Right ventricle myocardium superior (tissue), 1 donor: ENCODE data around the gene SLX4IP. TPM values are rescaled to one million over a fixed set of nuclear protein-coding genes. Genes with fewer than 3 reads are reported as not detected.

Source experiments
- ATAC-seq: fragments of 200-7000 bp; cut with Tn5 transposase; one replicate; pipeline ENCODE4 v1.9.1; 2020; ENCODE audit warnings: mild to moderate bottlenecking; ENCODE audit not compliant: poor library complexity
- DNase-seq: peaks from one replicate; pipeline ENCODE4 v3.0.0-alpha.2; 2020
- intact Hi-C: fragments of 100-400 bp; cut with DNase I; formaldehyde crosslinking; loops from one replicate; pipeline ENCODE4 v1.11.2; 2022
- total RNA-seq: library from RNA; stranded (reverse); fragmentation: NEBNext Ultra II Directional; extraction: Animal tissue kit (Norgen Biotek cat#: 25700); gene quantifications from one replicate; pipeline ENCODE4 v1.2.1, GENCODE V29; 2021
- donor health status: DM: no; HTN: yes; CAD: no; lungs with severe emphysema.

Gene SLX4IP
- total RNA-seq, 1 donor from 2014 or later, result 2.6 TPM

DNA sequence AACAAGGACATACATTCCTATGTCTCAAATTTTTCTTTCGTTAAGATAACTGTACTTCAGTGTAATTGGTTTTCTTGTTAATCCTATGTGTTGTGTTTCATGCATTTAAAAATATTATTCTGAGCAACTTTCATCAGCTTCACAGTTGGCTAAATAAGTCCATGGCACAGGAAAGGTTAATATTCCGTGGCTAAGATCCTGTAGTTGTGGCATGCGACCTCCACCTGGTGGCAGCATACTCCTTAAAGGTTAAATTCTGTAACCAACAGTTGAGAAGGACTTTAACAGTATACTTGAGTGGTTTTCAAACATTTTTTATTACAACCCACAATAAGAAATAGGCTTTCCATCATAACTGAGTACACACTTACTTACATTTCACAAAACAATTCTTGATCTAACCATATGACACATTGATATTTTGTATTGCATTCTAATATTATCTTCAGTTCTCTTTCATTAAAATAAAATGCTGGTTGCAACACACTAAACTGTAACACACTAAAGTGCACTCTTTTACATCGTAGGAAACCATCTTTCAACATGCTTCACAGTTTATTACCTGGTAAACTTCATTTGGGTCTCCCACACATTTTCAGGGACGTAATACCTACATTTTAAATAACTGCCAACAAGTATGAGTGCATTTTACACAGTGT lies 118.3 kb downstream of the SLX4IP start:
- DNase-seq, result peak; percentile 79
- intact Hi-C loops, result loop anchor here (5.0 to 10.0 kb wide), 2 partner anchors 719 to 991 kb away; no protein-coding TSS in a partner anchor
- peak; percentile 82 for ATAC-seq

DNA sequence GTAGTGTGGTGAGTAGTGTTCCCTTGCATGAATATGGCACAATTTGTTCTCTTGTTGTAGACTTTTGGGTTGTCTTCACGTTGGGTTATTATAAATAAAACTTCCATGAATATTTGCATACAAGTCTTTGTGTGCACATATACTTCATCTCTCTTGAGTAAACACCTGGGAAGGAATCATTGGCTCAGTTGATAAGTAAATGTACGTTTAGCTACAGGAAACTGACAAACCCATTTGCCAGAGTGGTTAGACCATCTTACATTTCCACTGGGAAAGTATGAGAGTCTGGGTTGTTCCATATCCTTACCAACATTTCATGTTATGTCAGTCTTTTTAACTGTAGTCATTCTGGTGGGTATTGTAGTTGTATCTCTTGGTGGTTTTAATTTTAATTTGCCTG lies 119.2 kb downstream of the SLX4IP start:
- ATAC-seq (no peak), DNase-seq (no peak)
- intact Hi-C loops, result loop anchor here (5.0 to 10.0 kb wide), 2 partner anchors 718 to 991 kb away; no protein-coding TSS in a partner anchor

DNA sequence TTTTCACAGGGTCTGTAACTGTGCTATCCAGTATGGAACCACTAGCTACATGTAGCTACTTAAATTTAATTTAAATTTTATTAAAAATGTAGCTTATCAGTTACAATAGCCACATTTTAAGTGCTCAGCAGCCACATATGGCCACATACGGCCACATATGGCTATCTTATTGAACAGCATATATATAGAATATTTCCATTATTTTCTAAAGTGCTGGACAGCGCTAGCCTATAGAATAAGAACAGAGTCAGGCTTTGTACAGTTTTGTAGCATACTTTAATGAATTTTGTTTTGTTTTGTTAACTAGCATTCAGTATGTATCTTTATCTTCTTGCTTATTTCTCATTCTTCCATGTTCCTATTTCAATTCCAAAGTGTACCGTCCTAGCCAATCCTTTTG lies 120.3 kb downstream of the SLX4IP start:
- ATAC-seq, result no peak
- intact Hi-C loops, result loop anchor here (10.0 kb wide), 1 partner anchor 989 kb away; no protein-coding TSS in a partner anchor
- DNase-seq, result no peak

DNA sequence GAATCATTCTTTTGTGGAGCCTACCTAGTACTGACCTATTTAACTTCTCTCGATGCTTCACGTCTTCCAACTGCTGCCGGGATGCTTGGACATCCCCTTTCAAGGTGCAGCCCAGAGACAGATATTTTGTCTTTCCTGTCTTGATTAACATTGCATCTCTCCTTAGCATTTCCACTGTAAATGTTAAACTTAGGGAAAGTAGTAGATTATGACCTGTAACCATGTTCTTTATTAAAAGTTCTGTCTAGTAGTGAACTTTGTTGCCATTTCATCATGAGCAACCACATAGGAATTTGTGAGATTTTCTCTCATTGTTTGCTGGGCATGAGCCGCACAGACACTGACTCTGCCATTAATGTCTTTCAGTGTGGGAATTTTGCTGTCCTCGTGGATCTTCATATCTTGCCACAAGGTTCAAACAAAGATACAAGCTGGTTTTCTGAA lies 120.8 kb downstream of the SLX4IP start:
- intact Hi-C loops, result loop anchor here (10.0 kb wide), 1 partner anchor 989 kb away; no protein-coding TSS in a partner anchor

DNA sequence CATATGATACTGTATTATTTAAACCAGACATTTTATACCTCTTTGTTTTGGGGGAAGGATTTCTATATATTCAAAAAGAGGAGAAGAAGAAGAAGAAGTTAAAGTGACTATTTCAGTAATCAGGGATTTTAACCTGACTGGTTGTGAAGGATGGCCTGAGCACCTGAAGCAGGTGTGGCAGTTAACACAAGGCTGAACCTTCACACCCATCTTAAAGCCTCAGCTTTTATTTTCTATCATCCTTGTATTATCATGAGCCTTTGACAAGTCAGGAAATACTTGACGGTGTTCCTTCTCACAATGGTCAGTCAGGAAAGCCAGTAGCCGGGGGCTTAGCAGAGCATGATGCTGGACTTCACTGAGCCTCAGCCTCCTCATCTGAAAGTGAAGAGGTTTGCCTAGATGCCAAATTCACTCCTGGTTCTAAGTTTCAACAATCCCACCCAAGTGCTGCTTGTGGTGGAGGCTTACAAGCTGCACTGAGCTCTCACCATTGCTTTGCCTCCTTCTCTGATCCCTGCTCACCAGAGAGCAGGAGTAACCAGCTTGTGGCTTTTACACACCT lies 121.5 kb downstream of the SLX4IP start:
- DNase-seq, result no peak
- intact Hi-C loops, result loop anchor here (10.0 kb wide), 1 partner anchor 988 kb away; no protein-coding TSS in a partner anchor
- no peak for ATAC-seq

More for the DNA sequence above, 120.8 kb downstream of the SLX4IP start:
- ATAC-seq (no peak), DNase-seq (no peak)

DNA sequence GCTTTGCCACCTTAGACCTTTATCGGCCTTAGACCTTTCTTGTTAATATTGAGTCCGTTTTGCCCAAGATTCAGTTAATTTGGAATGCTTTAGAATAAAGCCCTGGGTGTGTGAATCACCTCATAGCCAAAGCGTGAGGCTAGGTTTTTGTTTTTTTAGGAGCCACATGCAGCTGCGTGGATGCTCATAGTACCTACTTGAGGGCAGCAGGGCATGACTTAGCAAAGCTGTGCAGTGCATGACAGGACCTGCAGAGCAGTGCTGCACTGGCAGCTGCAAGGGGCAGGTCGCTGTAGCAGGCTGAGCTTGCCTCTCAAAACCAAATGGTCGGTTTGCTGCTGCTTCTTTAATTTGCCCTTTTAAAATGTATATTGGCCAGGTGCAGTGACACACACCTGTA lies 122.6 kb downstream of the SLX4IP start:
- ATAC-seq, result no peak
- intact Hi-C loops, result loop anchor here (10.0 kb wide), 1 partner anchor 987 kb away; no protein-coding TSS in a partner anchor
- no peak for DNase-seq

DNA sequence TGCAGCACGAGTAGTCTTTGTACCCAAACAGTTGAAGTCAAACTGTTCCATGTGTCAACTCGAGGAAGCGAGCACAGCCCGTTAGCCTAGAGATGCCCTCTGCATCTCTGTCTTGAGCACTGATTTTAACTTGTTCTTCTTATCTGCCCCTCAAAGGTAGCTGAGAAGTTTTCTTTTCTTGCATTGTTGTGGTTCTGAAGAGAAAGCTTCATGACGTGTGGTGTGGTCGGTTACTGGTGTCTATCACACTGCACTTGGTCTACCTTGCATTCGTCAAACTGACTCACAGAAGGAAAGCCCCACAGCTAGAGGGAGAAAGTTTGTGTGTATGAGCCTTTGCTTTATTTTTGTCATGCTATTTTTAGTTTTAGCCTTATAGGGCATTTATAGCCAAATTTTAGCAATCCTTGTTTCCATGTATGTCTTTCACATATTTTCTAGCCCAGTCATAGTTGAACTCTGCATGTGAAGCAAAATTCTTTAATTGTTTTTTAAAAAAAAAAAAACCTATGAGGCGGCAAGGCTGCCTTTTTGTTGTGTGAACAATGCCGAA lies 123.6 kb downstream of the SLX4IP start:
- intact Hi-C loops, result loop anchor here (10.0 kb wide), 1 partner anchor 986 kb away; no protein-coding TSS in a partner anchor
- no peak for DNase-seq
- ATAC-seq, result no peak

DNA sequence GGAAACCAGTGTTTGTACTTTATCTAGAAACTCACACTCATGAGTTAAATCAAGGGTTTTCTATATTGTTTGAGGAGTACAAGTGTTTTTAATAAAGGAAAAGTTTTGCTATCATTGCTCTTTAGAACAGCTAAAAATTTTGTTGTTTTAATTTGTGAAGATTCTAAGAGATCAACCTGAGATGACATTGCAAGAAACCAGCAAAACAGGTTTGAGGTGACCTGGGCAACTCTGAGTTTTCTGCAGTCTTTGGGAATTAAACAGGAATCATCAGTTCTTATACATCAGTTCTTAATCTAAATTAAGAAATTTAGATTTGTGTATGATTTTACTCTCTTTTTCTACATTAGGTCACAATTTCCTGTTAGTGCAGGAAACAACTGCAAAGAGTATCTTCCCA lies 124.2 kb downstream of the SLX4IP start:
- ATAC-seq, result no peak
- DNase-seq, result no peak
- intact Hi-C loops, result loop anchor here (10.0 kb wide), 1 partner anchor 986 kb away; no protein-coding TSS in a partner anchor

DNA sequence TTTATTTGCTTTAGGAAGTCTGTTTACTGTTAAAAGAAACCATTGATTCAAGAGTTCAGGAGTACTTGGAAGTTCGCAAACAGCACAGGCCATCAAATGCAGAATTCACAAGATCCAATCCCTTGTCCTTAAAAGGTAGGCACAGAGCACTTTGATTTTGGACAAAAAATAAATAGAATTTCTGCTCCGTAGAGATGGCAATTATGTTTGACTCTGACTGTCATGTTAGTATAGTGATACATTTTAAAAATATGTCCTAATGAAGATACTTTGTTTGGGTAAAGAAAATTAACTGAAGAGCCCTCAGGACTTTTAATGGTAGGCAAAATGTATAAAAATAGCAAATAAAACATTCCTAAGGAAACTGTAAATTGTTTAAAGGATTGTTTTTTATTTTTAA lies 125.6 kb downstream of the SLX4IP start:
- intact Hi-C loops, result no loop called here
- ATAC-seq (no peak), DNase-seq (no peak)

DNA sequence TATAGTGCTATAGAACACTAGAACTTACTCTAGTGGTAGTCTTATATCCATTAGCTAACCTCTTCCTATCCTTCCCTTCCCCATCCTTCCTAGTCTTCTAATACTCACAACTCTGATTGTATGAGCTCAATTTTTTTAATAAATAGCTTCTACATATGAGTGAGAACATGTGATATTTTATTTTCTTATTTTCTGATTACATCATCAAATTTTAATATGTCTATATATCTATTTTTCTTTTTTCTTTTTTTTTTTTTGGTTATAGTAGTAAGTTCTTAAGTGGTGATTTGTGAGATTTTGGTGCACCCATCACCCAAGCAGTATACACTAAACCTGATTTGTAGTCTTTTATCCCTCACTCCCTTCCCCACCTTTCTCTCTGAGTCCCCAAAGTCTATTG lies 126.2 kb downstream of the SLX4IP start:
- no peak for DNase-seq
- intact Hi-C loops, result no loop called here
- no peak for ATAC-seq

DNA sequence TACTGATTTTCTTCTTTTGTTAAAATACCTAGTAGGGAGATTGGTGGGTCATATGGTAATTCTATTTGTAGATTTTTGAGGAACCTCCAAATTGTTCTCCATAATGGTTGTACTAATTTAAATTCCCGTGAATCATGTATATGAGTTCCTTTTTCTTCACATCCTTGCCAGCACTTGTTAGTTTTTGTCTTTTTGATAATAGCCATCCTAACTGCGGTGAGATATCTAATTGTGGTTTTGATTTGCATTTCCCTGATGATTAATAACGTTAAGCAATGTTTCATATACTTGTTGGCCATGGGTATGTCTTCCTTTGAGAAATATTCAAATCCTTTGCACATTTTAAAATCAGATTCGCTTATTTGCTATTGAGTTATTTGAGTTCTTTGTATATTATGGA lies 127.8 kb downstream of the SLX4IP start:
- intact Hi-C loops, result no loop called here
- DNase-seq, result no peak
- no peak for ATAC-seq

DNA sequence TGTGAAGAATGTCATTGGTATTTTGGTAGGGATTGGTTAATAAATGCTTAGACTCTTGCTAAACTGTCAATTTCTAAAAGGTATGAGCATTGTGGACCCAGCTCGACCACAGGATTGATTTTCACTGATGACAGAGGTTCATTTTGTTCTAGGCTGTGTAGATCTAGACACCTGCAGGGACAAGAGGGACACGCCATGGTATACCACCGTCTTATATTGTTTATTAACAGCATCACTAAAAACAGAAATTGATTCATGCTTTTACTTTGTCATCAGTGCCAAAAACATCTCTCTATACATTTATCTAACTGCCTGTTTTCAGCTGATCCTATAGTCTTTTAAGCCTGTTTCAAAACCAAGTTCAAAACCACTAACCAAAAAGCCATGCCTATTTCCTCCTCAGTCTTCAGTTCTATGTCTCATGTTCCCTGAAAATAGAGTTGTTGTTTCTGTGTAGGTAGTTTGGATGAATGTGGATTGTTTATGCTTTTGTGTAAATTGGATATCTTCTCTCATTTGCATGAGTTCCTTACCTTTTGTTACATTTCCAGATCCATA lies 128.9 kb downstream of the SLX4IP start:
- ATAC-seq, result no peak
- intact Hi-C loops, result no loop called here
- DNase-seq, result no peak

DNA sequence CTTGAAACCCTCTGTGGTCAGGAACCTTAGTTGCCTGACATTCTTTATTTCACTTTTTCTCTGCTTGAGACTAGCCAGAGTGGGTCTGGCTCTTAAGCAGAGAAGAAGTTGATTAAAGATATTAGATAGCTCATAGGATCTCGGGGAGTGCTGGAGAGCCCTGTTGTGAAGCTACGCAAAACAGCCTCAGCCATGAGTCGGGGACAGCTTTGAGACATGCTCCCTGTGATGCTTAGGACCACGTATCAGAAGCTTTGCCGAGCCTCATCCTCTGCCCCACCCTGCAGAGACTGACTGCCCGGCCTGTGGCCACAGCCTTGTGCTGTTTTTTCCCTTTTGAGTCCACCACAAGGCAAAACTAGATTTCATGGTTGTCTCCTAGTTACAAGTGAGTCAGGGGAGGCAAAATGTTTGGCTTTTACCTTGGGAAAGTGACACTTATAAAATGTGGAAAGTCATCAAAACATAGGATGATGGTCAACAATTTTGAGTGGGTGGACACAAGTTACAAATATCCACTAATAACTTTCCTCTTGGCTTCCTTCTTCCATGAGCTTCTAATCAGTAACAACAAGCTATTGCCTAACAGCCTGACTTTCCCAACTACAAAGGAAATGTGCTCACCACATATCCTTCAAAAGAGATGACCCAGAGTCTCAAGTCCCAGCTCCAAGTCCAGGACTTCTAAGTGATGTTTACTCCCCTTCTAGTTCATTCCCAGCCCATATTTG lies 130.3 kb downstream of the SLX4IP start:
- DNase-seq (peak; percentile 55), ATAC-seq (peak; percentile 86)
- intact Hi-C loops, result no loop called here

DNA sequence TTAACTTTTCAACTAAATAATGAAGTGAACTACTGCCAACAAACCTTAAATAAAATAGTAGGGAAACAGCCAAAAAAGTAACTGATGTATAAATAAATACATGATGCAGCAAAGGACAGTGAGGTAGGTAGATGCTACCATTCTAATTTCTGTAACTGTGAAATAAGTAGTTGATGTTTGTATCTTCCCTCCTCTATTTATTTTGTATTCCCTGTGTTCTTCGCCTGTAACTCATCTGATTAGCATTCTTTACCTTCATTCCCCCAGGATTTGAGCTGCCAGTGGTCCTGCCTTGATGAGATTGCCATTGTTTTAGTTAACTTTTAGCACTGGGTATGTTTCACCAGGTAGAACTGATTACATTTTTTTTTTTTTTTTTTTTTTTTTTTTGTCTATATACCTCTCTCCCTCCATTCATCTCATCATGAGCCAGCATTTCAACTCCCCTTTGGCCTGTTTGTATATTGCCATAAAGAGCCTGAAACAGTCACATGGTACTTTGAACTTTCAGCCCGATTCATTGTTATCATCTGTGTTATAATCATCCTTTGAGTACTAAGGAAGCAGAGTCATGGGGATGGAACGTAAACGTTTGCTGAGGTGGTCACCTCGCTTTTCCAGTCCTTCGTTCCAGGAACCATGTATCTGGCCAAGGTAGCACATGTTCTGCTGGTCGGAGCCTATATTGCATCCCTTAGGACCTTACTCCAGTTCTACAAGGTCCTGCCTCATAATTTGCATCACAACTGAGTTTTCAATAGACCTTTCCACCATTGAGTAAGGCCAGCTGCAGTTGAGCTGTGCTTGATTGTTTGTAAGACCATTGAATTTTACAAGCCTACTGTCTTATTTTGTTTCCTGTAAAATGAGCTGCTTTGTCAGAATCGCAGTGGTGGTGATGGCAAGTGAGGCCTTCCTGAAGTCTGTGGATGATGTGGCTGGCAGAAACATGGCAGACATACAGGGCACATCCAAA lies 131.1 kb downstream of the SLX4IP start:
- no peak for DNase-seq
- intact Hi-C loops, result no loop called here
- no peak for ATAC-seq

DNA sequence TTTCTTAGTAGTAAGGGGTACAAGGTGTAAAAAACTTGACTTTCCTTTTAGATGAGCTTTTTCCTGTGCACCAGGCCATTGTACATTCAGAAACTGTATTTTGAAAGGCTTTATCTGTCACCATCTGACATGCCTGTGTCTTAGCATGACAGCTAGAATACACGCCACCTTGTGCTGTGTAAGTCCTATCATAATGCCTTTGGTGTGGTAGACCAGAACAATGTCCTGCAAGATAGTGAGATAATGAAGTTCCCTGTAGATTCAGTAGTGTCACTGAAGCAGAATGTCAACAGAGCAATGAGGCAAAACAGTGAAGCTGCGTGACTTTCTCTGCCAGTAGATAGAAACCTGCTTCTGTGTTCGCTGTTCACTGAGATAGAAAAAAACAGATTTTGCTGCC lies 132.9 kb downstream of the SLX4IP start:
- intact Hi-C loops, result no loop called here
- DNase-seq (no peak), ATAC-seq (no peak)

DNA sequence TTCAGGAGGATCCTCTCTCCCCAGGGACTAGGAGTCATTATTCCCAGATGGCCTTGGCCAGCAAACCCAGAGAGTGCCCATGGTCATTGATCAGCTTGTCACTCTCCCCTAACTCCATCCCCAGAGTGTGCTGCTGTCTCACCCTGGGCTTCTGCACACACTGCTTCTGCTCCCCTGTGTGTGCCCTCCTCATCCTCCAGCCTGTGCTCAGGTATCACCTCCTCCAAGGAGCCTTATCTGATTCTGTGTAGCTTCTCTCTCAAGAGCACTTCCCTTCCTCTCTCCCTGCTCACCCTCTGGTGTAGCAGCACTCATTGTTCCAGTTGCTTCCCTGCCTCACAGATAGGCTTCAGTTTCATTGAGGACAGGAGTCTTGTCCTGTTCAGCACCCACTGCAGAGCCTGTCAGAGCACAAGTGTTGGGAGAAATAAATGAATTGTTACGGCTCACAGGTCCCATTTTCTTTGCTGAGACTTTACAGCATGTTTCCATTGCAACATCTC lies 136.3 kb downstream of the SLX4IP start:
- DNase-seq (no peak), ATAC-seq (no peak)
- intact Hi-C loops, result no loop called here

DNA sequence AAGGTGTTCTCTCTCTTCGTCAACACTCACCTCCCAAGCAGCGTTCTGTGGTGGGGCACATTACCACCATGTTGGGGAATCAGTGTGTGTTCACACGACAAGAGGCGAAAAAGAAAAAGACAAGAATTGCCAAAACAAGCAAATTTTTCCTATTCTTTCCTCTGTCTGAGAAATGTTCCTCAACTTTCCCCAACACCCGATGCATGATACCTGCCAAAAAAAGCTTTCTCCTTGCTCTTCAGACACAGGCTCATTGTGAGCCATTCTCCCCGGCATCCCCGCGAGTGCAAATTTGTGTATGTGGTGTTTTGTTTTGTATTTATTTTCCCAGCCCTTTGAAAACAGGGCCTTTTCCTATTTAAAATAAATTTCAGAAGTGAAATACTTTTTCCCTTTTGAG lies 137.7 kb downstream of the SLX4IP start:
- DNase-seq (no peak), ATAC-seq (no peak)
- intact Hi-C loops, result no loop called here
